HG03066 (cell line): ENCODE measurements around the gene LRRC28.

Source experiments
- ATAC-seq: cut with Tn5 transposase; IDR thresholded peaks from one replicate; pipeline ENCODE4 v1.9.1; 2021; ENCODE audit warnings: low read depth; ENCODE audit not compliant: unreplicated experiment

The LRRC28 gene

DNA sequence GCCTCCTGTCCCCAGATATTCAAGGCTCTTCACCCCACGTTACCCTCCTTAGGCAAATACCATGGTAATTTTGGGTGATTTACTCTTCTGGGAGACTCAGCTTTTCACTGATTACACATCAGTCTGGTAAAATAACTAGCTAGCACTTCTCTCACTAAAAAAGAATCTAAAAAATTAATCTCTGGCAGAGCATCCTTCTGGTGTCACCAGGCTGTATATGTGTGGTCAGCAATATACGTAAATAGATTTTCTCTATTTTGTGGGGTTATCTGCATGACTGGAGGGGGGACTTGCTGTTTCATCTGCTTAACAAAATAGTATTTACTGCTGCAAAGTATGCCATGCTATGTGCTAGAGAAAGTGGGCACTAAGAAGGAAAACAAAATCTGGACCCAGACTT is 45.1 kb downstream of the LRRC28 start:
- no peak for ATAC-seq

DNA sequence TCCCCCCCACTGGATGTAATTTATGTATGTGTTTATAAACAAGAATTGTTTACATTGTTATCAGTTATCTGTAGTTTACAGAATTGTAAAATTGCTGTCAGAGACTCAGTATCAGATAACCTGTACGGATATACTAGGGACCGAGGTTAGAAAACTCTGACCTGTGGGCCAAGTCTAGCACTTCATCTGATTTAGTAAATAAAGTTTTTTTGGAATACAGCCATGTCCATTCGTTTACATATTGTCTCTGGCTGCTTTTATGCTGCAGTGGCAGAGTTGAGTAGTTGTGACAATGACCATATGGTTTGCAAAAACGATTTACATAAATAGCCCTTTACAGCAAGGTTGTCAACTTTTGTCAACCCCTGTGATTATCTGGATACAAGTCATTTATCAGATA is 52.6 kb downstream of the LRRC28 start:
- ATAC-seq: no peak

DNA sequence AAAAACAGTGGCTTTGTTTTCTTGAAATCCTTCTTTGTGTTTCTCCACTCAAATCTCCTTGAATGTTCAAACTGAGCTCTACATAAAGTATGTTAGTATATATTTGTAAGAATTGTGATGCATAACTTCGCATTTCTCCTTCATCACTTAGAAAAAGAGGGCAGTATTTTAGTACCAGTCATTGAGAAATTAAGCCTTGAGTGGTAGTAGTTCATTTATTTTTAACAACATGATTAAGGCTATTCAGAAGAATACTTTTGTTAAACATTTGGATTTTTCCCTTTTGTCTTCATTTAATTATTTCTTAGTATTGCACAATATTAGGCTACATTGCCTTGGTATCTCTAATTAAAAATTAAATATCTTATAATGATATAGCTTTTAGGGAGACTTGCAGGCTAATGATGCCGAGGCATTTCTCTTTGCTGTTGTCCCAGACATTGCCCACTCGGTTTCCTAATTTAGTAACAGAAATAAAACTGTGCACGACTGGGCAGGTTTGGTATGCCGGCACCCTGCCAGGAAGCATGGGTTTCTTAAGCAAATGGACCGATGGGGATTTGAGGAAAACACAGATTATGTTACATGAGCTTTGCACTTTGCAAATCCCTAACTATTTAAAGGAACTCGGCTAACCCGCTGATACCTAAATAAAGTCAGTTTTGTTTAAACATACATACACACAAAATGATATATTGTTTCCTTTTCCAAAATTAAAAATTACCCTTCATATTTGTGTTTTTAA is 54.7 kb downstream of the LRRC28 start:
- ATAC-seq: no peak

DNA sequence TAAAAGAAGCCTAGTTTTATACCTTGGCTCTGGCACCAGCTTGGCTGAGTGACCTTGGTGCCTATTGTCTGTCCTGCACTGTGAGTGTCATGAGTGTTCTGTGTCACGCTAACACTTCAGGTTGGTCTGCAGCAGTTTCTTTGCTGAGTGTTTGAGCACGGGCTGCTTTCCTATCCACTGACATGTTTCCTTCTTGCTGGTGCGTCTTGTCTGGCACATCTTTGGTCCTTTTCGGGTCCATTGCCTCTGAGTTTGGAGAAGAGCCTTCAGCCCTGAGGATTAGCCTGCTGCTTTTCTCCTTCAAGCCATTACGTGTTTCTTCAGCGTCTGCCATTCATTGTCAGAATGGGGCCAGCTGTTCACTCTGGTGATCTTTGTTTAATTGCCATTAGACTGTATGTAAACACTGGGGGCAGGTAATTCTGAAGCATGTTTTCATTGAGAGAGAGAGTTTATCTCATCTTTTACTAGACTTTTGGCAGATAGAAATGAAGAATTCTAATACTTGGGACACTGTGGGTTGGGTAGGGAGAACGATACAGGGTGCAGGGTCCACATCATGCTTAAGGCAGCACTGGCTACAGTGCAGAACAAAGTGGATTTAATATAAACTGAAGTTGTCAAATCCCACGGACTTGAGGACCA is 55.5 kb downstream of the LRRC28 start:
- no peak for ATAC-seq

DNA sequence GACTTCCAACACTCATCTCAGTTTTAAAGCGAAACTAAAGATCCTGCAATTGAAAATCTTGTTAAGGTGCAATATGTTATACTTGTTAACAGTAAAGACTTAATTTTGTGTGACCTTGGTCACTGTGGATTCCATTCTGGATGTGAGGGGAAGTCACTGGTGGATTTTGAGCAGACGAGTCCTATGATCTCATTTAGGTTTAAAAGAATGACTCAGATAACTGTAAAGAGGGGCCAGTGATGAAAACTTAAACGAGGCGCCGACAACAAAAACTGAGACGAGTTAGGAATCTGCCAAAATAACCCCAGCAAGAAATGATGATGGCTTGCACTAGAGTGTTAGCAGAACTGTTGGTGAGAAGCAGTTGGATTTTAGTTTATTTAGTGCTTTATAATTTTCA is 56.5 kb downstream of the LRRC28 start:
- no peak for ATAC-seq

DNA sequence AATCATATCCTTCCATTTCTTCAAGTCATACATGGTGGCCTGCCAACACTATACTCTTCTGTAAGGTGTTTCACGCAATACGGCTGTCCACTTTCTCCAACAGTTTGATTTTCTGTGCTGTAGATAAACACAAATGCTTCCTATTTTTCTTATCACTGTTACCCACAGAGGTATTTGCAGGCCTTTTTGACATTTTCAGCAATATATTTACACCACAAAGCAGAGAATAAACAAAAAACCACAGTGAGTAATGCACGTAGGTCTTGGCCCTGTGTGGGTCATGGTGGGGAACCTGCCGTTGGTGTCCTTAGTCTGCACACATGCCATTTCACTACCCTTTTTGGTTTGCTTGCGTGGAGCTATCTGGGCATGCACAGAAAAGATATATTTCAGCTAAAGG is 59.5 kb downstream of the LRRC28 start:
- ATAC-seq: no peak

DNA sequence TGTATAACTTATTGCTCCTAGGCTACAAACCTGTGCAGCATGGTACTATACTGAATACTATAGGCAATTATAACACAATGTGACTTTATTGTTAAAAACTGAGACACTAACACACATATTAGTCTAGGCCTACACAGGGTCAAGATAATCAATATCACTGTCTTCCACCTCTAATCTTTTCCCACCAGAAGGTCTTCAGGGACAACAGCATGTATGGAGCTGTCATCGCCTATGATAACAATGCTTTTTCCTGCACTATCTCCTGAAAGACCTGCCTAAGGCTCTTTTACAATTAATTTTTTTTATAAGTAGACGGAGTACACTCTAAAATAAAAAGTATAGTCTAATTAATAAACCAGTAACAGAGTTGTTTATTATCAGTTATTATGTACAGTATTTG is 60.9 kb downstream of the LRRC28 start:
- ATAC-seq: no peak

DNA sequence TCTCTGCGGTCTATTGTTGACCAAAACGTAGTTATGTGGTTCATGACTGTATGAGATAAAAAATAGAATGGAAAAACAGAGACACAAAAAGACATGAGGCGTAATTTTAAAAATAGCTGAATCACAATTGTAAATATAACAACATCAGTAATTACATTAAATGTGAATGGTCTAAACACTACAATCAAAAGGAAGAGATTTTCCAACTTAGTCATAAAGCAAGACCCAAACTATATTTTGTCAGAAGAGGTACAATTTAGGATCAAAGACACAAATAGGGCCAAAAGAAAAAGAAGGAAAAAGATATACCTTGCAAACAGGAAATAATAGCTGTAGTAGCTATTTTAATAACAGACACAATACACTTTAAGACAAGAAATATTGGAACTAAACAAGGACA is 61.5 kb downstream of the LRRC28 start:
- ATAC-seq: no peak

DNA sequence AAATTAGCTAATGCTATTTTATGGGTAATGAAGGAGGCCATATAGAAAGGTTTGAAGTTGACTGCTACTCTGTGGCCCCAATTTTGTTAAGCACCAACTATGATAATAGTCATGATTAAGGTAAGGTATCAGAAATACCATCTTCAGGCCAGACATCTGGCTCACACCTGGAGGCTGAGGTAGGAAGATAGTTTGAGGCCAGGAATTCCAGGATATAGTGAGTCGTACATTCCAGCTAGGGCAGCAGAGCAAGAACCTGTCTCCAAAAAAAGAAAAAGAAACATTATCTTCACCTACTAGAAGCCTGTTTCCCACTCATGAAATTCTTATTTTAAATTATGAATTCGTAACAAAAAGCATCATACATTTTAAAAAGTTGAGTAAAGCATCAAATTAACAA is 64.4 kb downstream of the LRRC28 start:
- no peak for ATAC-seq

DNA sequence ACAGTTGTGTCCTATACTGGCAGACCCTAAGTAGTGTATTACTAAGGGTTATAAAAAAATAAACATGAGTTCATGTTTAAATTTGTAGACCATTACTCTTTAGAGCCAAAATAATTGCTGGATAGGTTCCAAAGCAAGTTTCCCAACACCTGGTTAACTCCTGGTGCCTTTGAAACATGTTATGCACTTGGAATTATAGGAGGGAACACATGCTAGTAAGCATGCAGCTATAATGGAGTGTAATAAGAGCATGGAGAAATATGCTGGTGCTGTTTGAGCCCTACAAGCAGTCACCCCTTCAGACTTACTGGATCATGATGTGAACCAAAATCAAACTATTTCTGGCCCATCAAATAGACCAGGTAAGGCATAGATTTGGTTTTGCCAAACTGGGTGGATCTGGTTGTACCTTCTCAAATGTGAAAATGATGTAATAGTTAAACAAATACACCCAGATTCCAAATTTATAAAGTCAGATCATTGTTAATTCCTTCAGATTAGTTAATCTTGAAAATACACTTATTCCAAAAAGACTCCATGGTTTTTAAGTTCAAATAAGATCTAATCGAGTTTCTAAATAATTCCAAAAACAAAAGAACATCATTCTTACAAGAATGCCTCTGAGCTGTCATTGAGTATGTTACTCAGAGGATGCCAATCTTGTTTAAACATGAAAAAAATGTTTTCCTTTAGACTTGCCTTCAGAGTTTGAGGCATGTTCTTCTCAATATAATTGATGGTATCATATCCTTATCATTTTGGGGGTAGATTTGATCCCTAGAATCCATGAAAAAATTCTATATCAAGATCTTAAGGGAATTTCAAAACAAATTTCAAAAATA is 69.3 kb downstream of the LRRC28 start:
- ATAC-seq: no peak

DNA sequence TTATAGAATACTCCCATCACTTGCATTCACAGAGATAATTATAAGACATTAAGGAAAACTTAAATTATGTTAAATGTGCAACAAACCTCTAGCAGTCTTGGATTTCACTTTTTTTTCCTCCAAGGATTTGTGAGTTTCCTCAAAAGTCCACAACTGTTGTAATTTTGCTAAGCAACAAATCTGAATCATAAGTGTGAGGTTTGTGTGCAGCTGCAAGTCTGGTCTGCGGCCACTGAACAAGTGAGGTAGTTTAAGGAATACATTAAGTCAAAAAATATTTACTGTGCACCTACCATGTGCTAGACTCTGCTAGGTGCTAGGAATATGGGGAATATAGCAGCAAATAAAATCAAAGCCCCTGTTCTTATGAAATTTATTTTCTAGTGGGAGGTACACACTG is 70.2 kb downstream of the LRRC28 start:
- no peak for ATAC-seq

DNA sequence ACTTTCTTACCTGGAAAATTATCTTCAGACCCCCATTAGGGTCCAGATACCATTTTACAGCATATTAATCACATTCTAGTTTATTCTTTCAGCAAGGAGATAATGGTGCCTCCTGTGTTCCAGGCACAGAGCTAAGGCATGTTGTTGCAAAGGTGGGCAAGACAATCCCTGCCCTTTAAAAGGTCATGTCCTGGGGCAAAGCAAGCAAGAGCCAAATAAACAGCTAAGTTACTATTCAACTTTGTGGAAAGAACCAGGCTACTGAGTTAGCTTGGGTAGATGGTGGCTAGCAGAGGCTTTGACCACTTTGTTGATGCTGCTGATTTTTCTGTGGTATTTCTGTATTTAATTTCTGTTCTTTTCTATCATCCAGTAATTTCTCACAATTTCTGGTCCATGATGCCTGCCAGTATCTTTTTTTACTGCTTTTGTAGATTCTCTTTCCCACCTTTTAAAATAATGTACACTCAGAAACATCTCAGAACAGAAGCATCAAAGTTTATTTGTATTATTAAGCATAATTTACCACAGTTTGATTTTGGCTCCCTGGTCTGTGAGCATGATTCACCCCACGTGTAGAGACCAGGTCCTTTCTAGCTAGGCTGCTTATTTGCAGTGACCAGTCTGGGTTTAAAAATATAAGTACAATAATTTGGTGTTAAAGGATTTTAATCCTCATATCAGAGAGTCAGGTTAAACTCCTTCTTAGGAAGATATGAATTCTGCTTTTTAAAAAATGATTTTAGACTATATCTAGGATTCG is 71.5 kb downstream of the LRRC28 start:
- no peak for ATAC-seq

DNA sequence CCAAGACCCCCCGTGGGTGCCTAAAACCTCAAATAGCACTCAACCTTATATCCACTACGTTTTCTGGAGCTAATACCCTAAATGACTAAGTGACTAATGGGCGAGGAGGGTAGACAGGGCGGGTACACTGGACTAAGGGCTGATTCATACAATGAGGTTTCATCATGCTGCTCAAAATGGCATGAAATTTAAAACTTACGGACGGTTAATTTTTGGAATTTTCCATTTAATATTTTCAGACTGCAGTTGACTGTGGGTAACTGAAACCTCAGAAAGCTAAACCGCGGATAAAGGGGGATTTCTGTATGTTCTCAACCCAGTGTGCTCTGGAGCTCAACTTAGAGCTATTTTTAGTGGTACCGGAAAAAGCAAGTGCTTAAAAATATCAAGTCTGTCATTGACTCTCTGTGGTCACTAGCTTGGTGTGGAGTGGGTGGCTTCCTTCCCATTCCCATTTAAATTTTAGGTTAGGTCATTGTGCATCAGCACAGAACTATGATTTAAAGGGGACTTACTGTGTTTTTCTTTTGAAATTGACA is 72.9 kb downstream of the LRRC28 start:
- ATAC-seq: no peak

DNA sequence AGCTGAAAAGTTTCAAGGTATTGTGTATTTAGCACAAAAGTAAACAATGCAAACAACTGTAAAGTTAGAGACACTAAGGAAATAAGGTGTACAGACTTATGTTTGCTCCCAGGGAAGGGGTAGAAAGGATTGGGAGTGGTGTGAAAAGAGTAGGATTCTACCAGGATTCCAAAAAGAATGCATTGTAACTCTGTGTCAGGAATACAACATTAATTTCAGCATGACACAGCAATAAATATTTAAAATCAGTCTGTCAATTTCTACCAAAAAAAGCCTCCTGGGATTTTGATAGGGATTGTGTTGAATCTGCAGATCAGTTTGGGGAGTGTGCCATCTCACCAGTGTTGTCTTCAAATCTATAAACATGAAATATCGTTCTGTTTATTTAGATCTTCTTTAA is 73.4 kb downstream of the LRRC28 start:
- ATAC-seq: no peak

DNA sequence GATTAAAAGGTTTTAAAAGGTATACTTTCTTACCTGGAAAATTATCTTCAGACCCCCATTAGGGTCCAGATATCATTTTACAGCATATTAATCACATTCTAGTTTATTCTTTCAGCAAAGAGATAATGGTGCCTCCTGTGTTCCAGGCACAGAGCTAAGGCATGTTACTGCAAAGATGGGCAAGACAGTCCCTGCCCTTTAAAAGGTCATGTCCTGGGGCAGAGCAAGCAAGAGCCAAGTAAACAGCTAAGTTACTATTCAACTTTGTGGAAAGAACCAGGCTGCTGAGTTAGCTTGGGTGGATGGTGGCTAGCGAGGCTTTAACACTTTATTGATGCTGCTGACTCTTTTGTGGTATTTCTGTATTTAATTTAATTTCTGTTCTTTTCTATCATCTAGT is 75.0 kb downstream of the LRRC28 start:
- no peak for ATAC-seq

DNA sequence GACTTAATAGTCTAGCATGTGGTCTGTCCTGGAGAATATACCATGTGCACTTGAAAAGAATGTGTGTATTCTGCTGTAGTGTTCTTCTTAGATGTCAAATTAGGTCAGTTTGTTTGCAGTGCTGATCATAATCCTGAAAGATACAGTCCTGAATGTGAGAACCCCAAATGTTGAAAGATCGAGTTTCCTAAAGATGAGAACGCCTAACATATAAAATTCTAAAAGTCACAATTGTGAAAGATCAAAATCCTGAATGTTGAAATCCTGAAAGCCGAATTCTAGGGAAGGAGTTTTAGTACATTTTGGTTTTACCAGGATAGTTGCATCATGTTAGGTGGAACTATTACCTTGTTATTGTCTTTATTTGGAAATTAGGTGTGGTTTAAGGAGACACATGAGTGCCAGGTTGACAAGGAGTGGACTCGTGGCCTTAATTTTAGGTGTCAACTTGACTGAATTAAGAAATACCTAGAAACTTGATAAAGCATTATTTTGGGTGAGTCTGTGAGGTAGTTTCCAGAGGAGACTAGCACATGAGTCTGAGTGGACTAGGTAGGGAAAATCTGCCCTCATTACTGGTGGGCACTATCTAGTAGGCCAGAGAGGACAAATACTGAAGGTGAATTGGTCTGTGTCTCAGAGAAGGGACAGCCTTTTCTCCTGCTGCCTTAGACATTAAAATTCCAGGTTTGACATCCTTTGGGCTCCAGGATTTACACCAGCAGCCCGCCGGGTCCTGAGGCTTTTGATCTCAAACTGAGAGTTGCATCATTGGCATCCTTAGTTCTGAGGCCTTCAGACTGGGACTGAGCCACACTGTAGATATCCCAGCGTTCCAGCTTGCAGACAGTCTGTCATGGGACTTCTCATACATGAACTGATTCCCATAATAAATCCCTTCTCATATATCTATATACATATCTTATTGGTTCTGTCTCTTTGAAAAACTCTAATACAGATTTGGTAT is 77.1 kb downstream of the LRRC28 start:
- ATAC-seq: no peak

DNA sequence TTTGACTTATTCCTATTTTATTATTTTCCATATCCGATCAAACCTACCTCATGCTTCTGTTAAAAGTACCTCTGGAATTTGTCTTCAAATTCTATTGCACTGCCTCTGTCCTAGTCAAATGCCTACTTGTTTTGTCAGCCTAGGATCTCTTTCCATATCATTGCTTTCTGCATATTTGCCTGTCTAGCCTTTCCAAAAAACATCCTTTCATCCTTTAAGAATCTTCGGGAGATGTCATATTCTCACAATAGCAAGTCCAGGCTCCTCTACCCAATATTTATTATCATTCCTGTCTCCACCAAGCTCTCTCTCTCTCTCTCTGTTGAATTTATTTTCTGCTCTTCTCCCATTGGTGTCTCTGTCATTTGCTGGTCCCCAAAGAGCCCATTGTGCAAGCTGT is 80.1 kb downstream of the LRRC28 start:
- no peak for ATAC-seq

DNA sequence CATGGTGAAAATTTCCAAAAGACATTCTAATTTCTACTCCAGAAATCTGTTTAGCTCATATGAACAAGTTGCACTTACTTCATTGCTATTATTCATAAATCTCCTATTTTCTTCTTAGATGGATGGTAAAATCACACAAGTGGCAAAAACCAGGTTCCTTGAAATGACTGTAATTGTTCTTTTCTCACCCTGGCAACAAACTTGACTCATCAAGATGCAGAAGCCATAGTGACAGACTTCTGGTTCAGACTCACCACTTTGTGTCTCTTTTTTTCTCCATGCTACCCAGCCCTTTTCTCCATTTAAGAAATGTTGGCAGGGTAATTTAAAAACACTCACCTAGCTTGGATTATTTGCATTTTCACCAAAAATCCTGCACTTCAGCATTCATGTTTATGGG is 82.1 kb downstream of the LRRC28 start:
- no peak for ATAC-seq

DNA sequence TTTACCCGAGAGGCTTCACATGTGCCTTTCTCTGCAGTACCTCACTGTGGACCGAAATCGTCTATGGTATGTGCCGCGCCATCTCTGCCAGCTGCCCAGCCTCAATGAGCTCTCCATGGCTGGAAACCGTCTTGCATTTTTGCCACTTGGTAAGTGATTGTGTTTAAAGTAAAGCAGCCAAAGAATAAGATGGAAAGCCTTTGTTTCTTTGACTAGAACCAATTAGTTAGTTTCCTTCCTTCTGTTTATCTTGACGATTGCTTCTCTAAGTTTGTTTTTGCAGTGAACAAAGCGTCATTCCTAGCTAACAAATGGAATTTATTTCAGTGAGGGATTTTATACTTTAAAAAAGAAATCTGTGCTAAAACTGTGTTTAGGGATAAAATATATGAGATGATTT is 82.7 kb downstream of the LRRC28 start:
- ATAC-seq: no peak

DNA sequence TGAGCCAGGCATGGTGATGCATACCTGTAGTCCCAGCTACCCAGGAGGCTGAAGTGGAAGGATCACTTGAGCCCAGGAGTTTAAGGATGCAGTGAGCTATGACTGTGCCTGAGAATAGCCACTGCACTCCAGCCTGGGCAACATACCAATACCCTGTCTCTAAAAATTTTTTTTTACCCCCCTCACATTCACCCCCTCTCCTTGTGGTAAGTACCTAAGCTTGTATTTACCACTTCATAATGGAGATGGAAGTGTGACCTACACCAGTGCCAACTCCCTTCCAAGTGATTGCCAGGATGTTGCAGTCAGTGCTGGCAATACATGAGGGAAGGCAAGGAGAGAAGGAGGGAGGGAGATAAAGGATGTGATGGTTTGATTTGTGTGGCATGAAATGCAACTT is 84.2 kb downstream of the LRRC28 start:
- ATAC-seq: no peak
